ENCODE data around the gene LRMDA.

DNA sequence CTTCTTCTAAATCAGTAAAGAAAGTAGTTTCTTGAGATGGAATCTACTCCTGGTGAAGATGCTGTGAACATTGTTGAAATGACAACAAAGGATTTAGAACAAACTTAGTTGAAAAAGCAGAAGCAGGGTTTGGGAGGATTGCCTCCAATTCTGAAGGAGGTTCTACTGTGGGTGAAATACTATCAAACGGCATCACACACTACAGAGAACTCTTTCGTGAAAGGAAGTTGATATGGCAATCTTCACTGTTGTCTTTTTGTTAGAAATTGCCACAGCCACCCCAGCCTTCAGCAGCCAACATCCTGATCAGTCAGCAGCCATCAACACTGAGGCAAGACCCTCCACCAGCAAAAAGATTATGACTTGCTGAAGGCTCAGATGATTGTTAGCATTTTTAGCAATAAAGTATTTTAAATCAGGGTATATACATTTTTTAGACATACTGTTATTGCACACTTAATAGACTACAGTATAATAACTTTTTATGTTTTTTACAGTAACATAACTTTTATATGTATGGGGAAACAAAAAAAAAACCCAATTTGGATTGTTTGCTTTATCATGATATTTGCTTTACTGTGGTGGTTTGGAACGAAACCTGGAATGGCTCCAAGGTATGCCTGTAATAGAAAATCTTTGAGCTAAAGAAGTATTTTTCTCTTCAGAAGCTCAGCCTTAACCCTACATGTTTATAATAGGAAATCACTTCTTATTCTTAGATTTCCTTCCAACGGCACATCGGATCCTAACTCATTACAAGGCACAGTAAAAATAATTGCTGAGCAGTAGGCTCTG lies 257.3 kb downstream of the LRMDA start:
- TF ChIP-seq FOXM1 (IDR thresholded peaks at IDR 0.05; ENCODE audit: borderline replicate concordance, low read depth): no peak
- TF ChIP-seq EP300 (IDR thresholded peaks at IDR 0.05; ENCODE audit: borderline replicate concordance): no peak
- TF ChIP-seq REST (IDR thresholded peaks at IDR 0.05; ENCODE audit: low read depth): no peak
- TF ChIP-seq TCF12 (IDR thresholded peaks at IDR 0.05; ENCODE audit: low read depth): no peak

Data from Ishikawa (cell line).